Measurements from ENCODE around the gene NEK11.

DNA sequence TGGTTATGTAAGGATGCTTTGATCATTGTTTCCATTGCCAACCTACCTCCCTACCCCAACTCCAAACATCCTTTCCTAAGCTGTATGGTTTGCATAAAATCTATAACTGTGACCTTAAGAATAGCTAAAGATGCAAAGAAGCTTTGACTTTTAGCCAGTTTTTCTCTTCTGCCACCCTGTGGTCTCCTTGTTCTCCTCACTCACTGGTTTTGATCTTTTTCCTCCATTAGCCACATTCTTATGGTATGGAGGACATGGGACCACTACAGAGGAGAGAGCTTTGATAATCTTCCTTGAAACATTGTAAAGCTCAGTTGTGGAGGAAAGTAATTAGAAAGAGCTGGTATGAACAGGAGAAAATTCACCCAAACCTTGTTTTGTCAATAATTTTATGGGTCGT lies 115.9 kb downstream of the NEK11 start:
- TF ChIP-seq POLR2A (IDR thresholded peaks at IDR 0.05; ENCODE audit: low read depth, low read length) (no peak), POLR2AphosphoS5 (IDR thresholded peaks at IDR 0.05; ENCODE audit: insufficient read depth, low read depth, low read length) (no peak)
- TF ChIP-seq, protein P1, sequence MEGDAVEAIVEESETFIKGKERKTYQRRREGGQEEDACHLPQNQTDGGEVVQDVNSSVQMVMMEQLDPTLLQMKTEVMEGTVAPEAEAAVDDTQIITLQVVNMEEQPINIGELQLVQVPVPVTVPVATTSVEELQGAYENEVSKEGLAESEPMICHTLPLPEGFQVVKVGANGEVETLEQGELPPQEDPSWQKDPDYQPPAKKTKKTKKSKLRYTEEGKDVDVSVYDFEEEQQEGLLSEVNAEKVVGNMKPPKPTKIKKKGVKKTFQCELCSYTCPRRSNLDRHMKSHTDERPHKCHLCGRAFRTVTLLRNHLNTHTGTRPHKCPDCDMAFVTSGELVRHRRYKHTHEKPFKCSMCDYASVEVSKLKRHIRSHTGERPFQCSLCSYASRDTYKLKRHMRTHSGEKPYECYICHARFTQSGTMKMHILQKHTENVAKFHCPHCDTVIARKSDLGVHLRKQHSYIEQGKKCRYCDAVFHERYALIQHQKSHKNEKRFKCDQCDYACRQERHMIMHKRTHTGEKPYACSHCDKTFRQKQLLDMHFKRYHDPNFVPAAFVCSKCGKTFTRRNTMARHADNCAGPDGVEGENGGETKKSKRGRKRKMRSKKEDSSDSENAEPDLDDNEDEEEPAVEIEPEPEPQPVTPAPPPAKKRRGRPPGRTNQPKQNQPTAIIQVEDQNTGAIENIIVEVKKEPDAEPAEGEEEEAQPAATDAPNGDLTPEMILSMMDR (IDR thresholded peaks at IDR 0.05; ENCODE audit: extremely low read depth in 1 of 2, insufficient read depth in 1 of 2, low read depth in 1 of 2, low read length in 2 of 2), result no peak
